NOMO-1 treated with dmso at 0.1 percent for 144 hours (cell line): ENCODE data around the gene SLC5A2.
"Not testable (repeated sequence)": the region's sequence is repeated elsewhere in the genome, so short reads cannot be mapped to it uniquely, and the experiment has no call there.

Experiments used
- DNase-seq: peaks from one replicate; lab custom pipeline; 2025; ENCODE audit not compliant: unreplicated experiment; lab: John Stamatoyannopoulos, UW

Gene SLC5A2

DNA sequence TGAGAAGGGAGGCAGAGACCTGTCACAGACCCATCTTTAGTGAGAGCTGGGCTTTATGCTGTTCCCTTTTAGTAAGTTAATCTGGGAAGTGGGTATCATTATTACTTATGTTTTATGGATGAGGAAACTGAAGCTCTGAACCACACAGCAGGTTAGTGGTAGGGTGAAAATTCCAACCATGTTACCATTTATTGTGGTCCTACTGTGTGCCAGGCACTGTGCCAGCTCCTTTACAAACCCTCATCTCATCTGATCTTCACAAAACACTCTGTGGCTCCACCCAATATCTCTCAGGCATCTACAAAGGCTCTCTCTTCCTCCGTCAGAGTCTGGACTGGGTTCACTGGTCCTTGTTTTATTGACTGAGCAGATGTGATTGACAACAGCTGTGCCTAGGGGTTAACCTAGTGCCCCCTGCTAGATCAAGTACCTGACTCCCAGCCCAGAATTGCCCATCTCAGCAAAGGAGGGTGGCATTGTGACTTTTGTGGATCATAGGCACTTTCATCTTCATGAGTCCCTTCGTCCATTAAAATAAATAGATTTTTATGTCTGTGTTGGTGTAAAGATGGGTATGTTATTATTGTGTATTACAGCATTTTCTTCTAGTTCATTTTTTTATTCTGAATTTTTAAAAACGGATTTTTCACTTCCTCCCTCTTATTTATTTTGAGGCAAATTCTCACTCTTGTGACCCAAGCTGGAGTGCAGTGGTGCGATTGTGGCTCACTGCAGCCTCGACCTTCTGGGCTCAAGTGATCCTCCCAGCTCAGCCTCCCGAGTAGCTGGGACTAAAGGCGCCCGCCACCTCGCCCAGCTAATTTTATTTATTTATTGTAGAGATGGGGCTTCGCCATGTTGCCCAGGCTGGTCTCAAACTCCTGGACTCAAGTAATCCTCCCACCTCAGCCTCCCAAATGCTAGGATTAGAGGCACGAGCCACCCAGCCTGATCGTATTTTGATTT lies 7.9 kb upstream of the SLC5A2 start:
- DNase-seq = no peak

DNA sequence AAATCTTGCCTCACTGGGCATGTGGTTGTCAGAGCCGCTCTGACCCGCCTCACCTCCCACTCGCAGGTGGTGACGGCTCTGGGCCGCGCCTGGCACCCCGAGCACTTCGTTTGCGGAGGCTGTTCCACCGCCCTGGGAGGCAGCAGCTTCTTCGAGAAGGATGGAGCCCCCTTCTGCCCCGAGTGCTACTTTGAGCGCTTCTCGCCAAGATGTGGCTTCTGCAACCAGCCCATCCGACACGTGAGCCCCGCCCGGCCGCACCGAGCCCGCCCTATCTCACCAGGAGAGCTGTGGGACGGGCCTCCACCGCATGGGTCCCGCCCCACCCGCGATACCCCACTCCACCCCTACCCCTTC lies 7.0 kb upstream of the SLC5A2 start:
- no peak for DNase-seq

DNA sequence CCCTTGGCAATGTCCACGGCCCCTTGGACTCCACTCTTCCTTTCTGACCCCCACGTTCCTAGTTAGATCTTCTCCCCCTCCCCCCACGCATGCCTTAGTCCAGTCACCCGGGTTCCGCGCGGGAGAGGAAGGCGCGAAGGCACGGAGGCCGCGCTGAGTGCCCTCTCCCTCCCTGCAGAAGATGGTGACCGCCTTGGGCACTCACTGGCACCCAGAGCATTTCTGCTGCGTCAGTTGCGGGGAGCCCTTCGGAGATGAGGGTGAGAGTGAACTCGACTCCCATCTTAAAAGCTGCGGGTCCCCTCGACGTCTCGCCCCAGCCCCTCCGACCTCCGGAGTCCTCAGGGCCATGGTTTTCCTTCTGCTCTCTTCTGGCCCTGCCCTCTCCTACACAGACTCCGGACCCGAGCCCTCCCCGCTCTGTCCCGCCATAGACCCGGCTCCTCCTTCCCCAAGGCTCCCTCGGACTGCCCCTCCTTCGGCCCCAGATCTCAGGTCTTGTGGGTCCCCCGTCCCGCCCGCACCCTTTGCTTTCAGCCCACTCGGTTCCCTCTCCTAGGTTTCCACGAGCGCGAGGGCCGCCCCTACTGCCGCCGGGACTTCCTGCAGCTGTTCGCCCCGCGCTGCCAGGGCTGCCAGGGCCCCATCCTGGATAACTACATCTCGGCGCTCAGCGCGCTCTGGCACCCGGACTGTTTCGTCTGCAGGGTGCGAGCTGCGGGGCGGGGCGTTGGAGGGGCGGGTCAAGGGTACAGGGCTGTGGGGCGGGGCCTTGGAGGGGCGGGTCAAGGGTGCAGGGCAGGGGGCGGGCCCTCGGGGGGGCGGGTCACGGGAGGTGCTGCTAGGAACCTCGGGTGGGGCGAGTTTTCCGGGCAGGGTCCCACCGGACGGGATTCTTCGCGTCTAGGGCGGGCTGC lies 6.4 kb upstream of the SLC5A2 start:
- peak; percentile 62 for DNase-seq

DNA sequence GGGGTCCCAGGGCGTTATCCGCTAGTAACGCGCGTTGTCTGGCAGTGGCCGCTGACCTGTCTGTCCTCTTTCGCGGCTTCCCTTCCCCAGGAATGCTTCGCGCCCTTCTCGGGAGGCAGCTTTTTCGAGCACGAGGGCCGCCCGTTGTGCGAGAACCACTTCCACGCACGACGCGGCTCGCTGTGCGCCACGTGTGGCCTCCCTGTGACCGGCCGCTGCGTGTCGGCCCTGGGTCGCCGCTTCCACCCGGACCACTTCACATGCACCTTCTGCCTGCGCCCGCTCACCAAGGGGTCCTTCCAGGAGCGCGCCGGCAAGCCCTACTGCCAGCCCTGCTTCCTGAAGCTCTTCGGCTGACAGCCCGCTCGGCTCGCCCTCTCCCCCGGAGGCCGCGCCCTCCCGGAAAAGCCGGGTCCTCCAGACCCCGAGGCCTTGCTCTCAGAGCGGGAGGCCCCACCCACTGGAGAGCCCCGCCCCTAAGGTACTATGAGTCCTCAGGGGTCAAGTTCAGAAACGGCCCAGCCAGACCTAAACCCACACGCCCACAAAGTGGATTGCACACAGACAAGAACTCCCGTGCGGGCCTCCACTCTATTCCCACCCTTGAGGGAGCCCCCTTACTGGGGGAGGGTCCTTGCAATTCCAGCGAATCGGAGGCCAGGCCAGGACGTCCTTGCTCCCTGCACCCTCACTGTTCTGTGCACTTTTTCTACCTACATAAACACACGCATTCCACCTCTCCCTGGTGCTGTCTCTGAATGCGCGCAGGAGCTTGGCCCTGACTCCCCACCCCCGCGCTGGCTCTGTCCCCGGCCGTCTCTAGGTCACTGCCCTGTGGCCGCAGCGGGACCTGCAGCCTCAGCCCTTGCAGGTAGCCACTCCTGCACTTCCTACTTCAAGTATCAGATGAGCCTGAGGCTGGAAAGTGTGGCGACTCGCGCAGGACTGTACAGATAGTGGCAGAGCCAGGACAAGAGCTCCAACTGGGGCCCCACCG lies 5.4 kb upstream of the SLC5A2 start:
- DNase-seq = peak; percentile 69

DNA sequence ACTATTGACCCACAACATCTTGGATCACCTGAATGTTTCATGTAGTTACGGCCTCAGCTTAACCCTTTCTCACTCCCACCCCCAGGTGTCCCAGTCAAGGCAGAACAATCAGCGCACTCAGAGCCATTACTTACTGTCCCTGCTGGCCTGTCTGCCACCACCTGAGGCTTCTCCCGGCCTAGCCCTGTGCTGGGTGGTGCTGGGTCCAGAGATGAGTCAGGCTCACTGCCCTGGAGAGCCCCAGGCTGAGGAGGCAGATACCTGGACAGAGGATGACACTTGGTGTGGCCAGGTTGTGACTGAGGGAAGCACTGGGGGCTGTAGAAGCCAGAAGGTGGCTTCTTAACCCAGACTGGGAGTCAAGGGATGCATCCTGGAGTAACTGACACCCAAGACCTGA lies 4.0 kb upstream of the SLC5A2 start:
- no peak for DNase-seq

DNA sequence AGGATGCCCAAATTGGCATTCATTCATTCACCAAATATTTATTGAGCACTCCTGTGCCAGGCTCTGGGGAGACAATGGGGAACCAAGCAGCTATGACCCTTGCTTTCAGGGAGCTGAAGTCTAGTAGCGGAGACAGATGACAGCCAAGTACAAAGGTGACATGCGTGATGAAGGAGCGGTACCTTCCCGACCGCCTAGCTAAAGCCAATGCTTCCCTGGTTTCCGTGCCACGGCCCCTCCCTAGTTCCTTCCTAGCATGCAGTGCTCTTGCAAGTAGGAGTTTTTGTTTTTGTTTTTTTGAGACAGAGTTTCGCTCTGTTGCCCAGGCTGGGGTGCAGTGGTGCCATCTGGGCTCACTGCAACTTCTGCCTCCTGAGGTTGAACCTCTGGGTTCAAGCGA lies 3.2 kb upstream of the SLC5A2 start:
- DNase-seq = no peak

DNA sequence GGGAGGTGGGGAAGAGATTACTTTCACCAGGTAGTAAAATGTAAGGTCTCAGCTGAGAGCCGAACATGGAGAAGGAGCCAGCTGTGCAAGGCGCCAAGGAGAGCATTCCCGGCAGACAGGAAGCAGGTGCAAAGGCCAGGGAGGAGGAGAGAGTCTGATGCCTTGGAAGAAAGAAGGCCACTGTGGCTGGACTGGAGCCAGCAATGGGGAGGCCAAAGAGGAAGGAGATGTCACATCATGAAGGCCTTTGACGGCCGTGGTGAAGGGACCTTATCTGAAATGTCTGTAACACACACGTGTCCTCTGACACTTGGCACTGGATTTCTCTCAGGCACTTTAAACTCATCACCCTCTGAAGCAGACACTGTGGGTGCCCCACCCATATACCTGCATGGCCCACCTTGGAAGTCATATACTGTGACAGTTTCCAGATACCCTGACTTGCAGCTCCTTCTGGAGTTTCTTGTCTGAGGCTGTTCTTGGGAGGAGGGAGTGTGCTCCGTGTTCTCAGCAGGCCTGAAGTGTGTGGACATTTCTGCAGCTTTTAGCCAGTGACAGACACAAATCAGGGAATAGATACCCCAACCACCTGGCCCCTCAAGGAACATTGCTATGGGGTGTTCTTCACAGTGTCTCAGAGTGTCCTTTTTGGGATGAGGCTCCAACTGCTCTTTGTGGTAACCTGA lies 1.9 kb upstream of the SLC5A2 start:
- no peak for DNase-seq

DNA sequence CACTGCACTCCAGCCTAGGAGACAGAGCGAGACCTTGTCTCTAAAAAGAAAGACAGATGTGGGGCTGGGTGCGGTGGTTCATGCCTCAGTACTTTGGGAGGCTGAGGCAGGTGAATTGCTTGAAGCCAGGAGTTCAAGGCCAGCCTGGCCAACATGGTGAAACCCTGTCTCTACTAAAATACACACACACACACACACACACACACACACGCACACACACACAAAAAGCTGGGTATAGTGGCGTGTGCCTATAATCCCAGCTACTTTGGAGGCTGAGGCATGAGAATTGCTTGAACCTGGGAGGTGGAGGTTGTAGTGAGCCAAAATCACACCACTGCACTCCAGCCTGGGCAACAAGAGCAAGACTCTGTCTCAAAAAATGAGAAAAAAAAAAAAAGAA lies 1.1 kb downstream of the SLC5A2 start:
- not testable (repeated sequence) for DNase-seq

DNA sequence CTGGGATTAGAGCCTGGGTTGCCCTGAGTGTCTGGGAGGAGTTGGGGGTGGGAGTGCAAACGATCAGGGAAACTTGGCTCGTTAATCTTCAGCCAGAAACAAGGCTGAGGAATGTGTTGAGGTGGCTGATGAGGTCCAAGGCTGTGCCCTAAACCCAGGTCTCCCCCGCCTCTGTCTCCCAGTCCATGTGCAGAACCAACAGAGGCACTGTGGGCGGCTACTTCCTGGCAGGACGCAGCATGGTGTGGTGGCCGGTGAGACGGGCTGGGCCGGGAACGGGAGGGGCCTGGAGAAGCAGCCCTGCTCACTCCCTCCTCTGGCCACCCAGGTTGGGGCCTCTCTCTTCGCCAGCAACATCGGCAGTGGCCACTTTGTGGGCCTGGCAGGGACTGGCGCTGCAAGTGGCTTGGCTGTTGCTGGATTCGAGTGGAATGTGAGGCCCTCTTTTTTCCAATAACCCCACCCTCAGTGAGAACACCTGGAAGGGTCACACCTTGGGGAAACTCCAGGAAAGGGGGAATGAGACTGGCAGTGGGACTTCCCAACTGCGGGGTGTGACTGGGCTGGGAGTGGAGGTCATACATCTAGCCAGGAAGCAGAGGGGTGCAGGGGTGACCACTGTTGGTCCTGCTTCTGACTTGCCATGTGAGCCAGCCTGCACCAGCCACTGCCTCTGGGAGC lies 1.7 kb downstream of the SLC5A2 start:
- no peak for DNase-seq

DNA sequence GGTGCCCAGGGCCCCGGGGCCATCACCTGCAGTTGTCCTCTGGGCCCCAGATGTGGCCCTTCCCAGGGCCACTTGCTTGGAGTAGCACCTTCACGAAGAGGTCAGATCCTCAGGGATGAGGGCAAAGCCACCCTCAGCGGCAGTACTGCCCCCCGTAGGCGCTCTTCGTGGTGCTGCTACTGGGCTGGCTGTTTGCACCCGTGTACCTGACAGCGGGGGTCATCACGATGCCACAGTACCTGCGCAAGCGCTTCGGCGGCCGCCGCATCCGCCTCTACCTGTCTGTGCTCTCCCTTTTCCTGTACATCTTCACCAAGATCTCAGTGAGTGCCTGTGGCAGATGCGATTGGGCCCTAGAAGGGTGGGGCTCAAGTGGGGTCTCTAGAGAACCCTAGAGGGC lies 2.6 kb downstream of the SLC5A2 start:
- no peak for DNase-seq

DNA sequence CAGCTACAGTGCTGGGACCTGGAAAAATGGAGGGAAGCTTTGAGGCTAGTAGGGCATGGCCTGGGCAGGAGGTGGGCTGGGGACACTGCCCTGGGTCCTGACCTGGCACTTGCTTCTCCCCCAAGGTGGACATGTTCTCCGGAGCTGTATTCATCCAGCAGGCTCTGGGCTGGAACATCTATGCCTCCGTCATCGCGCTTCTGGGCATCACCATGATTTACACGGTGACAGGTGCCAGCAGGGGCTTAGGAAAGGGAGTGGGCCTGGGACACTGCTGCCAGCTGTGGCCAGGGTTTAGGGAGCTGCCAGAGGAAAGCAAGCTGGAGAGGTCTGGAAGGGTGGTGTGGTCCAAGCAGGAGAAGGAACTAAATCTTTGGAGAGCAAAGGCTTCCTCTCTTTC lies 3.1 kb downstream of the SLC5A2 start:
- no peak for DNase-seq

DNA sequence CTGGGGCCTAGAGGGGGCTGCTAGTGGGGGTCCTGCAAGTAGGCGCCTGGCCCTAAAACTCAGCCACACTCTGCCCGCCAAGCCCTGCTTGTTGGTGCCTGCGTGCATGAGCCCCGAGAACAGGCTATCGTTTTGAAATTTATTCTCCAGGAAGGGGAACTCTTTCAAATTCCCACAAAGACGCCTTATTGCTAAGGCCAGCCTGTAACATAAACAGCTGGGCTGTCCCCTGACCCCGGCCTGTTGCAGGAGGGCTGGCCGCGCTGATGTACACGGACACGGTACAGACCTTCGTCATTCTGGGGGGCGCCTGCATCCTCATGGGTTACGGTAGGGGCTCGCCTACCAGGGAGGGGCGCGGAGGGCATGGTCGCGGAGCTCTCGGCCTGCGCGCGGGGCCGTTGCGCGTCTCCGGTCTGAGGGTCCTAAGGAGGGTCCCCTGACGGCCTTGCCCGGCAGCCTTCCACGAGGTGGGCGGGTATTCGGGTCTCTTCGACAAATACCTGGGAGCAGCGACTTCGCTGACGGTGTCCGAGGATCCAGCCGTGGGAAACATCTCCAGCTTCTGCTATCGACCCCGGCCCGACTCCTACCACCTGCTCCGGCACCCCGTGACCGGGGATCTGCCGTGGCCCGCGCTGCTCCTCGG lies 4.3 kb downstream of the SLC5A2 start:
- no peak for DNase-seq

DNA sequence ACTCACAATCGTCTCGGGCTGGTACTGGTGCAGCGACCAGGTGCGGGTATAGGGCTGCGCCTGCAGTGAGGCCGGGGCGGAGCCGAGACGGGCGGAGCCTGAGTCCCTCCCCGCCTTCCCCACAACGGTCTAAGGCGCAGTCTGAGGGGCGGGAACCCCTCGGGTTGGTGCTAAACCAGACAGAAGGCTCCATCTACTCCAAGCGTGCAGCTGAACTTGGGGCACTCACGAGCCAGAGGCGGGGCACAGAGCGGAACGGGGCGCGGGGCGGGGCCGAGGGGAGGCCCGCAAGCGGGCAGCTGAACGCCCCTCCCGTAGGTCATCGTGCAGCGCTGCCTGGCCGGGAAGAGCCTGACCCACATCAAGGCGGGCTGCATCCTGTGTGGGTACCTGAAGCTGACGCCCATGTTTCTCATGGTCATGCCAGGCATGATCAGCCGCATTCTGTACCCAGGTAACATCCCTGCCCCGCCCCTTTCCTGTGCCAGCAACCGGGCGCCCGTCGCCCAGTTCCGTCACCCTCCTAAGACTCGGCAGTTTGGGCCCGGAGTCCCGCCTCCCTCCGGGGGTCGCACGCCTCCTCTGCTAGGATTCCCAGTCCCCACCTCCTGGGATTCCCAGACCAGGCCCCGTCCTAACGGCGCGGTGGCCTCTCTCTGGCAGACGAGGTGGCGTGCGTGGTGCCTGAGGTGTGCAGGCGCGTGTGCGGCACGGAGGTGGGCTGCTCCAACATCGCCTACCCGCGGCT lies 5.0 kb downstream of the SLC5A2 start:
- DNase-seq = peak; percentile 46

DNA sequence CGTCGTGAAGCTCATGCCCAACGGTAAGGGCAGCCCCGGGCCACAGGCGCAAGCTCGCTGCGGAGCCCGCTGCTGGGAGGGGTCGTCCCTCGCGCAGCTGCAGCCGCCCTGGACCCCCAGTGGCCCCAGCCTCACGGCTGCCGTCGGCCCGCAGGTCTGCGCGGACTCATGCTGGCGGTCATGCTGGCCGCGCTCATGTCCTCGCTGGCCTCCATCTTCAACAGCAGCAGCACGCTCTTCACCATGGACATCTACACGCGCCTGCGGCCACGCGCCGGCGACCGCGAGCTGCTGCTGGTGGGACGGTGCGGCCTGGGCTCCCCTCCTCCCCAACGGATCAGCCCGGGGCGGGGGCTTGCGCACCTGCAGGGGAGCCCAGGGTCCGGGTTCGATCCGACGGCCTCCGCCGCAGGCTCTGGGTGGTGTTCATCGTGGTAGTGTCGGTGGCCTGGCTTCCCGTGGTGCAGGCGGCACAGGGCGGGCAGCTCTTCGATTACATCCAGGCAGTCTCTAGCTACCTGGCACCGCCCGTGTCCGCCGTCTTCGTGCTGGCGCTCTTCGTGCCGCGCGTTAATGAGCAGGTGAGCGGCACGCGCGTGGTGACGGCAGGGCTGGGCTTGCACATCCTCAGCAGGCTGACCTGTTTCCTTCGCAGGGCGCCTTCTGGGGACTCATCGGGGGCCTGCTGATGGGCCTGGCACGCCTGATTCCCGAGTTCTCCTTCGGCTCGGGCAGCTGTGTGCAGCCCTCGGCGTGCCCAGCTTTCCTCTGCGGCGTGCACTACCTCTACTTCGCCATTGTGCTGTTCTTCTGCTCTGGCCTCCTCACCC lies 5.8 kb downstream of the SLC5A2 start:
- DNase-seq = no peak

DNA sequence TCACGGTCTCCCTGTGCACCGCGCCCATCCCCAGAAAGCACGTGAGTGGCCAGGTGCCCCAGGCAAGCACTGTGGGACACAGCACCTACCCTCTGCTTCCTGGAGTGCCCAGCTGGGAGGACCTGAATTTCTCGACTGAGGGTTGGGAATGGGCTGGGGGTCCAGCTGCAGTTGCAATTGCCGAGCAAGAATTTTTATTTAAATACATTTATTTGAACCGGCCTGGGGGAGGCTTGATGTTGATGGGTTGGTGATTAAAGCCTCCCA lies 6.3 kb downstream of the SLC5A2 start:
- DNase-seq = no peak

DNA sequence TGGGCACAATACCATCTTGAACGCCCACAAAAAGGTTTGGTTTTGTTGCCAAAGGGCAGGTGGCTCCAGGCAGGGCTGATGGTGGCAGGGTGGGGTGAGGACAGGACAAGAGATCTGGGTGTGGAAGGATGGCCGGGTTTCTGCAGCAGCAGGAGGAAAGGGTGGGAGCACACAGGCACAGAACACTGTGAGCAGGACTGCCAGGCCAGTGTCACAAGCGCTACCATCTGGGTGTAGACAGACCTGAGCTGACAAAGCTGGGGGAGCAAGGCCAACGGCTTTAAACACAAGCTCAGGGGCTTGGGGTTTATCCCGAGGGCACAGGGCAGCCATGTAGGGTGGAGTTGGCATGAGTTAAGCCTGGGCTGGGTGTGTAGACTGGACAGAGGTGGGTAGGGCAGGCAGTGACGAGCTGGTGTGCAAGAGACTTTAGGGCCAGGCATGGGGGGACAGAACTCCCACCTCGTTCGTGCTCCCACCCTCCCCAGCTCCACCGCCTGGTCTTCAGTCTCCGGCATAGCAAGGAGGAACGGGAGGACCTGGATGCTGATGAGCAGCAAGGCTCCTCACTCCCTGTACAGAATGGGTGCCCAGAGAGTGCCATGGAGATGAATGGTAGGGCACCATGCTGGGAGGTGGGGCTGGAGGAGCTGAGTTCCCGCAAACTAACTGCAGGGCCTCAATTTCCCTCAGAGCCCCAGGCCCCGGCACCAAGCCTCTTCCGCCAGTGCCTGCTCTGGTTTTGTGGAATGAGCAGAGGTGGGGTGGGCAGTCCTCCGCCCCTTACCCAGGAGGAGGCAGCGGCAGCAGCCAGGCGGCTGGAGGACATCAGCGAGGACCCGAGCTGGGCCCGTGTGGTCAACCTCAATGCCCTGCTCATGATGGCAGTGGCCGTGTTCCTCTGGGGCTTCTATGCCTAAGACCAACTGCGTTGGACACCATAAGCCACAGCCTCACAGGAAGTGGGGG lies 7.0 kb downstream of the SLC5A2 start:
- no peak for DNase-seq
